Measurements from ENCODE around the gene PLTP.

PLTP gene

DNA sequence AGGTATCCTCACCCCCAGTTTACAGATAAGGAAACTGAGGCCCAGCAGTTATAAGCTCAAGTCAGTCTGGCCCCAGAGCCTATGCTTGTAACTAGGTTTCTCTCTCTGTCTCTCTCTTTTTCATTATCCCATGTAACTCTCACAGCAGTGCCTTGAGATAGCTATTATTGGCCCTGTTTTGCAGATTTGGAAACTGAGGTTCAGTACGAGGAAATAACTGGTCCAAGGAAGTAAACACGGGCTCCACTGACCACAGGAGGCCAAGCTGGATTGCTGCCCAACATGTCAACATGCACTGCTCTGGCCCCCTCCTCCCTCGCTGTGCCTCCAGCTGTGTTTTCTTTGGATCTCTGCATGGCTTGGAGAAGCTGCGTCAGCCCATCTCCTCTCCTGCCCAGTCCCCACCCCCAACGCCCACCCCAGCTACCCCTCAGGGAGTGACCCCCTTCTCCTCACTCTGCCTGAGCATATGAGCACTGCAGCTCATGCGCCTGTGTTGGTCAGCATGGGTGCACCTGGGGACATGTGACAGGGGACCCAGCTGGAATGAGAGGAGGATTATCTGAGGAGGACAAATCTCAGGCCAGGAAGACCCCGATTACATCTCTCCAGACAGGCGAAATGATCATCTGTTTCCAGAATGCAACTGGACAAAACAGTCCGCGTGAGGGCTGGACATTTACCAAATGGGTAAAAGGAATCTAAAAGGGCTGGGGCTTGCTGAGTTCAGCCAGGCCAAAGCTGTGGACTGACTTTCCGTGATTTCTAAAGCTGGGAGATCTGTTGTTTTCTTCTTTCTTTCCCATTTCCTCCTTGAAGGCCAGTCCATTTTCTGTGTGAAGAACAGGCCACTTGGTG lies 7.8 kb upstream of the PLTP start:
- H2BK120ac ChIP-seq (ENCODE audit: low read depth, low read length), result no peak overlapping the region
- no peak overlapping the region for H4K91ac ChIP-seq (ENCODE audit: low read depth, low read length, poor library complexity)
- no peak overlapping the region for H3K27ac ChIP-seq (replicated peaks; ENCODE audit: low read length)
- H3K36me3 ChIP-seq (replicated peaks in 1 of 2; ENCODE audit: control insufficient read depth in 2 of 2, insufficient read depth in 2 of 2, low read length in 2 of 2), result no peaks in the 10 kb centered on the region
- H2BK15ac ChIP-seq (ENCODE audit: low read length), result no peak overlapping the region
- H4K8ac ChIP-seq (ENCODE audit: low read depth, low read length), result no peak overlapping the region
- no peak overlapping the region for H2BK12ac ChIP-seq (ENCODE audit: low read length)
- no peak overlapping the region for H3K9ac ChIP-seq (ENCODE audit: low read depth, low read length, poor library complexity)
- no CpG with 5 or more reads among the region's 11 CpGs for WGBS, 2 donors (ENCODE audit: extremely low coverage in 2 of 2, insufficient read length in 2 of 2, insufficient replicate concordance in 1 of 2)
- no peak overlapping the region for H3K4me3 ChIP-seq (ENCODE audit: low read length in 2 of 2)
- DNase-seq (ENCODE audit: low spot score), result no peak
- H2AFZ ChIP-seq (ENCODE audit: low read length), result peak overlapping the region; percentile 36
- H2AK5ac ChIP-seq (ENCODE audit: low read depth, low read length), result no peak overlapping the region
- no peak overlapping the region for H3K4me2 ChIP-seq (ENCODE audit: insufficient read depth, low read length, poor library complexity, severe bottlenecking)
- no peak overlapping the region for H3K23ac ChIP-seq (ENCODE audit: low read depth, low read length, poor library complexity)
- H3K79me1 ChIP-seq (ENCODE audit: low read depth, low read length), result no peaks in the 10 kb centered on the region
- no peaks in the 10 kb centered on the region for H3K9me3 ChIP-seq (replicated peaks in 1 of 2; ENCODE audit: control insufficient read depth in 2 of 2, insufficient read depth in 1 of 2, low read depth in 1 of 2, low read length in 2 of 2)
- H3K27me3 ChIP-seq (ENCODE audit: control insufficient read depth in 3 of 3, insufficient read depth in 3 of 3, low read depth in 1 of 3, low read length in 3 of 3), result peaks cover 0 to 3% (median 0%) of the 10 kb centered on the region in 3 experiments
- no peak overlapping the region for H3K14ac ChIP-seq (ENCODE audit: low read length)
- no peak overlapping the region for H3K4ac ChIP-seq (ENCODE audit: low read length)
- peaks cover 0 to 8% of the 10 kb centered on the region in 2 donors for H3K4me1 ChIP-seq (ENCODE audit: control insufficient read depth in 2 of 2, insufficient read depth in 1 of 2, low read depth in 1 of 2, low read length in 2 of 2)
- no peak overlapping the region for H3K18ac ChIP-seq (ENCODE audit: low read length)
- no peak overlapping the region for H2BK5ac ChIP-seq (ENCODE audit: low read length)

DNA sequence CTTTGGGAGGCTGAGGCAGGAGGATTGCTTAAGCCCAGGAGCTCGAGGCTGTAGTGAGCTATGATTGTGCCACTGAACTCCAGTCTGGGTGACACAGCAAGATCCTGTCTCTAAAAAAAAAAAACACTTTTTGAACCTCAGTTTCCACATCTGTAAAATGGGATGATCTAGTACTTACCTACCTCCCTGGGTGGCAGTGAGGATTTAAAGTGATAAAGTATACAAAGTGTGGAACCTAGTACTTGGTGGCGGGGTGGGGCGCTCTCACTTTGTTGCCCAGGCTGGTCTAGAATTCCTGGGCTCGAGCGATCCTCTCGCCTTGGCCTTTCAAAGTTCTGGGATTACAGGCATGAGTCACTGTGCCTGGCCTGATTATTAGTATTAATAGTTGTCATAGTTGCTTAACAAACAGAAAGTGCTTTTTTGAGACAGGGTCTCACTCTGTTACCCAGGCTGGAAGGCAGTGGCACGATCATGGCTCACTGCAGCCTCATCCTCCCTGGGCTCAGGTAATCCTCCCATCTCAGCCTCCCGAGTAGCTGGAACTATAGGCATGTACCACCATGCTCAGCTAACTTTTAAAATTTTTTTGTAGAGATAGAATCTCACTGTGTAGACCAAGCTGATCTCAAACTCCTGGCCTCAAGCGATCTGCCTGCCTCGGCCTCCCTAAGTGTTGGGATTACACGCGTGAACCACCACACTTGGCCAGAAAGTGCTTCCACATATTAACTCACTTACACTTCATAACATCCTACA lies 7.0 kb upstream of the PLTP start:
- Histone ChIP-seq H3K18ac (ENCODE audit: low read length) (no peak overlapping the region), H3K4me1 (ENCODE audit: control insufficient read depth in 2 of 2, insufficient read depth in 1 of 2, low read depth in 1 of 2, low read length in 2 of 2) (peaks cover 0 to 8% of the 10 kb centered on the region in 2 donors), H2BK12ac (ENCODE audit: low read length) (no peak overlapping the region), H2BK15ac (ENCODE audit: low read length) (no peak overlapping the region), H3K4me2 (ENCODE audit: insufficient read depth, low read length, poor library complexity, severe bottlenecking) (no peak overlapping the region), H4K8ac (ENCODE audit: low read depth, low read length) (no peak overlapping the region), H3K9me3 (replicated peaks in 1 of 2; ENCODE audit: control insufficient read depth in 2 of 2, insufficient read depth in 1 of 2, low read depth in 1 of 2, low read length in 2 of 2) (no peaks in the 10 kb centered on the region), H2AFZ (ENCODE audit: low read length) (no peak overlapping the region), H3K23ac (ENCODE audit: low read depth, low read length, poor library complexity) (no peak overlapping the region), H3K4ac (ENCODE audit: low read length) (no peak overlapping the region), H4K91ac (ENCODE audit: low read depth, low read length, poor library complexity) (no peak overlapping the region), H3K27me3 (ENCODE audit: control insufficient read depth in 3 of 3, insufficient read depth in 3 of 3, low read depth in 1 of 3, low read length in 3 of 3) (peaks cover 0 to 3% (median 0%) of the 10 kb centered on the region in 3 experiments), H3K79me1 (ENCODE audit: low read depth, low read length) (no peaks in the 10 kb centered on the region), H3K14ac (ENCODE audit: low read length) (no peak overlapping the region), H2BK5ac (ENCODE audit: low read length) (no peak overlapping the region), H2BK120ac (ENCODE audit: low read depth, low read length) (no peak overlapping the region), H3K36me3 (replicated peaks in 1 of 2; ENCODE audit: control insufficient read depth in 2 of 2, insufficient read depth in 2 of 2, low read length in 2 of 2) (no peaks in the 10 kb centered on the region), H3K4me3 (ENCODE audit: low read length in 2 of 2) (no peak overlapping the region), H2AK5ac (ENCODE audit: low read depth, low read length) (no peak overlapping the region), H3K27ac (replicated peaks; ENCODE audit: low read length) (no peak overlapping the region), H3K9ac (ENCODE audit: low read depth, low read length, poor library complexity) (no peak overlapping the region)
- DNase-seq (ENCODE audit: low spot score), result no peak
- WGBS, 2 donors (ENCODE audit: extremely low coverage in 2 of 2, insufficient read length in 2 of 2, insufficient replicate concordance in 1 of 2), result no CpG with 5 or more reads among the region's 12 CpGs

DNA sequence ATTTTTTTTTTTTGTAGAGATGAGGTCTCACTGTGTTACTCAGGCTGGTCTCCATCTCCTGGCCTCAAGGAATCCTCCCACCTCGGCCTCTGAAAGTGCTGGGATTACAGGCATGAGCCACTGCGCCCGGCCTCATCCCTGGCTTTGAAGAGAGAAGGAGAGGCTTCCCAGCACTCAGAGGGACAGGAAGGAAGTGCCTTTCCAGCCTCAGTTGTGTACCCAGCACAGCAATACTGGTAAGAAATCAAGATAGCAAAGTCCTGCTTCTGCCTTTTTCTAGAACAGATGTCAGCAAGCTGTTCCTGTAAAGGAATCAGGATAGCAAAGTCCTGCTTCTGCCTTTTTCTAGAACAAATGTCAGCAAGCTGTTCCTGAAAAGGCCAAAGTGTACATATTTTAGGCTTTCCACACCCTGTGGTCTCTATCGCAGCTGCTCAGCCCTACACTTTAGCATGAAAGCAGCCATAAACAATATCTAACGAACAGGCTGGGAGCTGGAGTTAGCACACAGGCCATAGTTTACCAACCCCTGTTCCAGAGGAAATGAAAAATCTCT lies 6.3 kb upstream of the PLTP start:
- no peak overlapping the region for H3K14ac ChIP-seq (ENCODE audit: low read length)
- H3K27me3 ChIP-seq (ENCODE audit: control insufficient read depth in 3 of 3, insufficient read depth in 3 of 3, low read depth in 1 of 3, low read length in 3 of 3), result peaks cover 0 to 3% (median 0%) of the 10 kb centered on the region in 3 experiments
- no peak overlapping the region for H2BK12ac ChIP-seq (ENCODE audit: low read length)
- H4K8ac ChIP-seq (ENCODE audit: low read depth, low read length), result no peak overlapping the region
- no peak overlapping the region for H2BK15ac ChIP-seq (ENCODE audit: low read length)
- no peak for DNase-seq (ENCODE audit: low spot score)
- H3K79me1 ChIP-seq (ENCODE audit: low read depth, low read length), result no peaks in the 10 kb centered on the region
- no peak overlapping the region for H3K18ac ChIP-seq (ENCODE audit: low read length)
- H2BK120ac ChIP-seq (ENCODE audit: low read depth, low read length), result no peak overlapping the region
- no peak overlapping the region for H3K4me2 ChIP-seq (ENCODE audit: insufficient read depth, low read length, poor library complexity, severe bottlenecking)
- no peak overlapping the region for H3K4me3 ChIP-seq (ENCODE audit: low read length in 2 of 2)
- H2AFZ ChIP-seq (ENCODE audit: low read length), result peak overlapping the region; percentile 75
- no peak overlapping the region for H3K27ac ChIP-seq (replicated peaks; ENCODE audit: low read length)
- no peak overlapping the region for H2BK5ac ChIP-seq (ENCODE audit: low read length)
- no CpG with 5 or more reads among the region's 5 CpGs for WGBS, 2 donors (ENCODE audit: extremely low coverage in 2 of 2, insufficient read length in 2 of 2, insufficient replicate concordance in 1 of 2)
- peaks cover 0 to 8% of the 10 kb centered on the region in 2 donors for H3K4me1 ChIP-seq (ENCODE audit: control insufficient read depth in 2 of 2, insufficient read depth in 1 of 2, low read depth in 1 of 2, low read length in 2 of 2)
- no peaks in the 10 kb centered on the region for H3K9me3 ChIP-seq (replicated peaks in 1 of 2; ENCODE audit: control insufficient read depth in 2 of 2, insufficient read depth in 1 of 2, low read depth in 1 of 2, low read length in 2 of 2)
- no peak overlapping the region for H2AK5ac ChIP-seq (ENCODE audit: low read depth, low read length)
- no peak overlapping the region for H3K9ac ChIP-seq (ENCODE audit: low read depth, low read length, poor library complexity)
- no peak overlapping the region for H4K91ac ChIP-seq (ENCODE audit: low read depth, low read length, poor library complexity)
- H3K23ac ChIP-seq (ENCODE audit: low read depth, low read length, poor library complexity), result no peak overlapping the region
- H3K4ac ChIP-seq (ENCODE audit: low read length), result no peak overlapping the region
- H3K36me3 ChIP-seq (replicated peaks in 1 of 2; ENCODE audit: control insufficient read depth in 2 of 2, insufficient read depth in 2 of 2, low read length in 2 of 2), result no peaks in the 10 kb centered on the region

DNA sequence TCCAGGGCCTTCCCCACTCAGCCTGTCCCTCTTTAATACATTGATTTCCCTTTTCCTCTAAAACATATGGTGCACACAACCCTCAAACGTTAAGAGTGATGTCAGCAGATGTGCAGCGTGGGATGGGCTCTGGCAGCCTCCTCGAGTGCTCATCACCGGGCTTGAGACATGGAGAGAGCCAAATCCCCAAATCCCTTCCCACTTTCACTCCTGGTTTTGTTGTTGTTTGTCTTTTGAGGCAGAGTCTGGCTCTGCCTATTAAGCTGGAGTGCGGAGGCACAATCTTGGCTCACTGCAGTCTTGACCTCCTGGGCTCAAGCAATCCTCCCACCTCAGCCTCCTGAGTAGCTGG lies 5.8 kb upstream of the PLTP start:
- H3K27ac ChIP-seq (replicated peaks; ENCODE audit: low read length), result no peak overlapping the region
- no peak overlapping the region for H3K23ac ChIP-seq (ENCODE audit: low read depth, low read length, poor library complexity)
- no peak for DNase-seq (ENCODE audit: low spot score)
- no peak overlapping the region for H3K14ac ChIP-seq (ENCODE audit: low read length)
- H3K4me3 ChIP-seq (ENCODE audit: low read length in 2 of 2), result no peak overlapping the region
- no CpG with 5 or more reads among the region's 5 CpGs for WGBS, 2 donors (ENCODE audit: extremely low coverage in 2 of 2, insufficient read length in 2 of 2, insufficient replicate concordance in 1 of 2)
- H3K18ac ChIP-seq (ENCODE audit: low read length), result no peak overlapping the region
- no peak overlapping the region for H2BK12ac ChIP-seq (ENCODE audit: low read length)
- no peak overlapping the region for H2BK15ac ChIP-seq (ENCODE audit: low read length)
- H4K8ac ChIP-seq (ENCODE audit: low read depth, low read length), result no peak overlapping the region
- no peak overlapping the region for H2AK5ac ChIP-seq (ENCODE audit: low read depth, low read length)
- peaks cover 0 to 3% (median 0%) of the 10 kb centered on the region in 3 experiments for H3K27me3 ChIP-seq (ENCODE audit: control insufficient read depth in 3 of 3, insufficient read depth in 3 of 3, low read depth in 1 of 3, low read length in 3 of 3)
- H2BK120ac ChIP-seq (ENCODE audit: low read depth, low read length), result no peak overlapping the region
- no peaks in the 10 kb centered on the region for H3K9me3 ChIP-seq (replicated peaks in 1 of 2; ENCODE audit: control insufficient read depth in 2 of 2, insufficient read depth in 1 of 2, low read depth in 1 of 2, low read length in 2 of 2)
- H4K91ac ChIP-seq (ENCODE audit: low read depth, low read length, poor library complexity), result no peak overlapping the region
- H3K9ac ChIP-seq (ENCODE audit: low read depth, low read length, poor library complexity), result no peak overlapping the region
- H3K4me2 ChIP-seq (ENCODE audit: insufficient read depth, low read length, poor library complexity, severe bottlenecking), result no peak overlapping the region
- no peak overlapping the region for H2BK5ac ChIP-seq (ENCODE audit: low read length)
- peaks cover 0 to 8% of the 10 kb centered on the region in 2 donors for H3K4me1 ChIP-seq (ENCODE audit: control insufficient read depth in 2 of 2, insufficient read depth in 1 of 2, low read depth in 1 of 2, low read length in 2 of 2)
- peak overlapping the region; percentile 75 for H2AFZ ChIP-seq (ENCODE audit: low read length)
- H3K36me3 ChIP-seq (replicated peaks in 1 of 2; ENCODE audit: control insufficient read depth in 2 of 2, insufficient read depth in 2 of 2, low read length in 2 of 2), result no peaks in the 10 kb centered on the region
- H3K79me1 ChIP-seq (ENCODE audit: low read depth, low read length), result no peaks in the 10 kb centered on the region
- H3K4ac ChIP-seq (ENCODE audit: low read length), result no peak overlapping the region
